ENCODE results near the gene XPR1. TPM values are rescaled to one million over a fixed set of nuclear protein-coding genes. Genes with fewer than 3 reads are reported as not detected.
"Not testable (repeated sequence)": the region's sequence is repeated elsewhere in the genome, so short reads cannot be mapped to it uniquely, and the experiment has no call there.

Gene XPR1
- total RNA-seq, 1 donor from 2014 or later: 25.4 TPM

GRCh38 chr1:180641662-180642061 lies 9.8 kb downstream of the XPR1 start:
- TF ChIP-seq CTCF (IDR thresholded peaks at IDR 0.05; ENCODE audit: insufficient read depth, low read length, poor library complexity, severe bottlenecking): no peak
- no peaks in the 10 kb centered on the region for H3K36me3 ChIP-seq (ENCODE audit: control insufficient read depth, insufficient read depth, low read length)
- no peaks in the 10 kb centered on the region for H3K27me3 ChIP-seq (ENCODE audit: control insufficient read depth, insufficient read depth, low read length)
- no peak for DNase-seq (ENCODE audit: low read depth)
- H3K4me3 ChIP-seq (ENCODE audit: low read depth, low read length): no peak overlapping the region

GRCh38 chr1:180642781-180643180 lies 11.0 kb downstream of the XPR1 start:
- TF ChIP-seq CTCF (IDR thresholded peaks at IDR 0.05; ENCODE audit: insufficient read depth, low read length, poor library complexity, severe bottlenecking): no peak
- Histone ChIP-seq H3K4me3 (ENCODE audit: low read depth, low read length) (no peak overlapping the region), H3K27me3 (ENCODE audit: control insufficient read depth, insufficient read depth, low read length) (no peaks in the 10 kb centered on the region), H3K36me3 (ENCODE audit: control insufficient read depth, insufficient read depth, low read length) (no peaks in the 10 kb centered on the region)
- no peak for DNase-seq (ENCODE audit: low read depth)

GRCh38 chr1:180643693-180644092 lies 11.9 kb downstream of the XPR1 start:
- DNase-seq (ENCODE audit: low read depth): no peak
- no peaks in the 10 kb centered on the region for H3K36me3 ChIP-seq (ENCODE audit: control insufficient read depth, insufficient read depth, low read length)
- no peak for TF ChIP-seq CTCF (IDR thresholded peaks at IDR 0.05; ENCODE audit: insufficient read depth, low read length, poor library complexity, severe bottlenecking)

GRCh38 chr1:180644526-180645192 lies 12.8 kb downstream of the XPR1 start:
- no peak for TF ChIP-seq CTCF (IDR thresholded peaks at IDR 0.05; ENCODE audit: insufficient read depth, low read length, poor library complexity, severe bottlenecking)
- Histone ChIP-seq H3K4me3 (ENCODE audit: low read depth, low read length) (no peak overlapping the region), H3K27me3 (ENCODE audit: control insufficient read depth, insufficient read depth, low read length) (no peaks in the 10 kb centered on the region), H3K36me3 (ENCODE audit: control insufficient read depth, insufficient read depth, low read length) (no peaks in the 10 kb centered on the region)
- DNase-seq (ENCODE audit: low read depth): no peak

More at GRCh38 chr1:180643693-180644092, 11.9 kb downstream of the XPR1 start:
- Histone ChIP-seq H3K27me3 (ENCODE audit: control insufficient read depth, insufficient read depth, low read length) (no peaks in the 10 kb centered on the region), H3K4me3 (ENCODE audit: low read depth, low read length) (no peak overlapping the region)

- H3K36me3 ChIP-seq (ENCODE audit: control insufficient read depth, insufficient read depth, low read length); H3K27me3 ChIP-seq (ENCODE audit: control insufficient read depth, insufficient read depth, low read length); H3K4me3 ChIP-seq (ENCODE audit: low read depth, low read length); DNase-seq (ENCODE audit: low read depth): not testable (repeated sequence)
Observed at GRCh38 chr1:180645261-180645660, 13.4 kb downstream of the XPR1 start.

- Histone ChIP-seq H3K4me3 (ENCODE audit: low read depth, low read length) (no peak overlapping the region), H3K36me3 (ENCODE audit: control insufficient read depth, insufficient read depth, low read length) (no peaks in the 10 kb centered on the region), H3K27me3 (ENCODE audit: control insufficient read depth, insufficient read depth, low read length) (no peaks in the 10 kb centered on the region)
- TF ChIP-seq CTCF (IDR thresholded peaks at IDR 0.05; ENCODE audit: insufficient read depth, low read length, poor library complexity, severe bottlenecking): no peak
- no peak for DNase-seq (ENCODE audit: low read depth)
Observed at GRCh38 chr1:180646093-180646492, 14.3 kb downstream of the XPR1 start.
